Left ventricle myocardium inferior (tissue), 1 donor: Measurements from ENCODE around the gene FBXO48. TPM values are rescaled to one million over a fixed set of nuclear protein-coding genes. Genes with fewer than 3 reads are reported as not detected.

ENCODE experiments used
- DNase-seq: peaks from one replicate; pipeline ENCODE4 v3.0.0-alpha.2; 2020
- H3K27ac ChIP-seq: fragments of 200-600 bp; replicated peaks from 2 replicates; pipeline ENCODE4 v1.8.0; 2021
- H3K27me3 ChIP-seq: fragments of 200-600 bp; 2 replicates; pipeline ENCODE4 v1.8.0; 2021; ENCODE audit warnings: low read depth
- H3K36me3 ChIP-seq: fragments of 200-600 bp; 2 replicates; pipeline ENCODE4 v1.8.0; 2021
- H3K4me1 ChIP-seq: fragments of 200-600 bp; 2 replicates; pipeline ENCODE4 v1.8.0; 2021
- H3K4me3 ChIP-seq: fragments of 200-600 bp; 2 replicates; pipeline ENCODE4 v1.8.0; 2021; ENCODE audit warnings: mild to moderate bottlenecking, moderate library complexity
- H3K9me3 ChIP-seq: fragments of 200-600 bp; replicated peaks from 2 replicates; pipeline ENCODE4 v1.8.0; 2021
- intact Hi-C: fragments of 100-400 bp; cut with micrococcal nuclease; formaldehyde crosslinking; loops from one replicate; pipeline ENCODE4 v1.11.0; 2022
- total RNA-seq: library from RNA; stranded (reverse); fragmentation: NEBNext Ultra II Directional; extraction: Animal tissue kit (Norgen Biotek cat#: 25700); gene quantifications from one replicate; pipeline ENCODE4 v1.2.1, GENCODE V29; 2021
- TF ChIP-seq, protein P1 (sequence below): fragments of 200-600 bp; IDR thresholded peaks from 2 replicates; pipeline ENCODE4 v1.8.0; 2021; ENCODE audit warnings: antibody characterized with exemption, mild to moderate bottlenecking, borderline replicate concordance
- donor health status: DM: no; HTN: yes; CAD: no; lungs with severe emphysema.

Gene FBXO48
- total RNA-seq, 1 donor from 2014 or later: 1.0 TPM

DNA sequence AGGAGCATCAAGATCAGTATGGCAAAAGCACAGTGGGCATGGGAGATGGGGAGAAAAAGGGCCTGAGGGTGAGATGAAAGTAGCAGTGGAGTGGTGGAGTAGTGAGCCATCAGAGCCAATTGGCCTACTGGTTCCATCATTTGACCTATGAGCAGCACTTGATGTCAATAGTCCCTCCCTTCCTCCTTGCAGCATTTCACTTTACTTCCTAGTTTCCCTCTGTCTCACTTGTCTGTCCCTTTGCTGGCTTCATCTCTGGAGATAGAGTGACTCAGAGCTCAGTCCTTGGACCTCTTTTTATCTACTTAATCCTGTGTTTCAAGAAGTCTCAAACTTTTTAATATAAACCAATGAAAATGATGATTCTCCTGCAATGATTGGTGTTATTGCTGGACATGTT lies 32.1 kb downstream of the FBXO48 start:
- Histone ChIP-seq H3K27ac (peak overlapping the region; percentile 54), H3K36me3 (no peaks in the 10 kb centered on the region), H3K9me3 (no peaks in the 10 kb centered on the region), H3K4me1 (peaks cover 26% of the 10 kb centered on the region), H3K27me3 (no peaks in the 10 kb centered on the region), H3K4me3 (no peak overlapping the region)
- no peak for DNase-seq
- intact Hi-C loops: no loop called here
- TF ChIP-seq, protein P1, sequence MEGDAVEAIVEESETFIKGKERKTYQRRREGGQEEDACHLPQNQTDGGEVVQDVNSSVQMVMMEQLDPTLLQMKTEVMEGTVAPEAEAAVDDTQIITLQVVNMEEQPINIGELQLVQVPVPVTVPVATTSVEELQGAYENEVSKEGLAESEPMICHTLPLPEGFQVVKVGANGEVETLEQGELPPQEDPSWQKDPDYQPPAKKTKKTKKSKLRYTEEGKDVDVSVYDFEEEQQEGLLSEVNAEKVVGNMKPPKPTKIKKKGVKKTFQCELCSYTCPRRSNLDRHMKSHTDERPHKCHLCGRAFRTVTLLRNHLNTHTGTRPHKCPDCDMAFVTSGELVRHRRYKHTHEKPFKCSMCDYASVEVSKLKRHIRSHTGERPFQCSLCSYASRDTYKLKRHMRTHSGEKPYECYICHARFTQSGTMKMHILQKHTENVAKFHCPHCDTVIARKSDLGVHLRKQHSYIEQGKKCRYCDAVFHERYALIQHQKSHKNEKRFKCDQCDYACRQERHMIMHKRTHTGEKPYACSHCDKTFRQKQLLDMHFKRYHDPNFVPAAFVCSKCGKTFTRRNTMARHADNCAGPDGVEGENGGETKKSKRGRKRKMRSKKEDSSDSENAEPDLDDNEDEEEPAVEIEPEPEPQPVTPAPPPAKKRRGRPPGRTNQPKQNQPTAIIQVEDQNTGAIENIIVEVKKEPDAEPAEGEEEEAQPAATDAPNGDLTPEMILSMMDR: no peak

- Histone ChIP-seq H3K4me1 (peaks cover 34% of the 10 kb centered on the region), H3K27ac (no peak overlapping the region), H3K36me3 (no peaks in the 10 kb centered on the region), H3K9me3 (no peaks in the 10 kb centered on the region), H3K27me3 (no peaks in the 10 kb centered on the region), H3K4me3 (no peak overlapping the region)
- TF ChIP-seq, protein P1: no peak
- DNase-seq: no peak
- intact Hi-C loops: no loop called here
Measured at GRCh38 chr2:68432696-68433658, 34.1 kb downstream of the FBXO48 start.

DNA sequence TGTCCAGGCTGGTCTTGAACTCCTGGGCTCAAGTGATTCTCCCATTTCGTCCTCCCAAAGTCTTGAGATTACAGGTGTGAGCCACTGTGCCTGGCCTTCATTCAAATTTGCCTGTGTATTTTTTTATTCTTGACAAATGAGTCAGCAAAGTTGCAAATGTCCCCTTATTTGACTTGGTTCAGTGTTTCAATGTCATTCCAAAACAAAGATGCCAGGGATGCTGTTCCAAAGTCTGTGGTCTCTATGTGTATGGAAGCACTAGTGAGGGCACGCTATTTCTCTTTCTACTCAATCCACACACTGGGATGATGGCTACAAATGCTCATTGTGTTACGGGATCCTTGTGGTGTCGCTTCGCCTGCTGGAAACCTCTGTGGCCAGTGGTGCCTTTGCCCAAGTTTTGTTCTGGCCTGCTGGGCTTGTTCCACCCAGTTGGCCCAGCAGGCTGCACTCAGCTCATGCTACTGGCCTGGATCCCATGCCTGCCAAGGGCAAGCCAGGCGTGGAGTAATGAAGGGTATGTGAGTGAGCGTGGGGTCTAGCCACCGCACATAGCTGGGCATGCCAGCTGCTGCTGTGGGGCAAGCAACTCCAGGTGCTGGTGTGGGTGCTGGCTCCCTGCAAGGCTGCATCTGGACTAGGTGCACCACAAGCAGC lies 35.6 kb downstream of the FBXO48 start:
- H3K4me3 ChIP-seq: no peak overlapping the region
- DNase-seq: no peak
- intact Hi-C loops: no loop called here
- H3K27me3 ChIP-seq: no peaks in the 10 kb centered on the region
- no peaks in the 10 kb centered on the region for H3K9me3 ChIP-seq
- H3K36me3 ChIP-seq: no peaks in the 10 kb centered on the region
- no peak overlapping the region for H3K27ac ChIP-seq
- TF ChIP-seq, protein P1: no peak
- H3K4me1 ChIP-seq: peaks cover 30% of the 10 kb centered on the region

DNA sequence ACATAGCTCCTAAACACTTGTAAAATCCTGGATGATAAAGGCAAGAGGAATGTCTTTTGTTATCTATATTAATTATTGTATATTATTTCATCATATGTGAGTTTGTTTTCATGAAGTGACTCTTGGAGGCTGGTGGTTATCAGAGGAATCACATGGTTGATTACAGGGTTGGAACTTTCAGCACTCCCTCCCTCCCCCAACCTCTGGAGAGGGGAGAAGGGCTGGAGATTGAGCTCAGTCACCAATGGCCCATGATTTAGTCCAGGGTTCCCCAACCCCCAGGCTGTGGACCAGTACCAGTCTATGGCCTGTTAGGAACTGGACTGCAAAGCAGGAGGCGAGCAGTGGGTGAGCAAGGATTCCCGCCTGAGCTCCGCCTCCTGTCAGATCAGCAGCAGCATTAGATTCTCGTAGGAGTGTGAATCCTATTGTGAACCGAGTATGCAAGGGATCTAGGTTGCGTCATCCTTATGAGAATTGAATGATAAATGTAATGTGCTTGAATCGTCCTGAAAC lies 37.7 kb downstream of the FBXO48 start:
- intact Hi-C loops: no loop called here

GRCh38 chr2:68428746-68429145 lies 38.3 kb downstream of the FBXO48 start:
- H3K4me1 ChIP-seq: peaks cover 10% of the 10 kb centered on the region
- no peaks in the 10 kb centered on the region for H3K9me3 ChIP-seq
- H3K36me3 ChIP-seq: no peaks in the 10 kb centered on the region
- H3K27ac ChIP-seq: no peak overlapping the region
- intact Hi-C loops: no loop called here
- TF ChIP-seq, protein P1: no peak
- H3K27me3 ChIP-seq: no peaks in the 10 kb centered on the region
- H3K4me3 ChIP-seq: no peak overlapping the region
- no peak for DNase-seq

More for the DNA sequence above, 37.7 kb downstream of the FBXO48 start:
- Histone ChIP-seq H3K4me3 (no peak overlapping the region), H3K36me3 (no peaks in the 10 kb centered on the region), H3K9me3 (no peaks in the 10 kb centered on the region), H3K4me1 (peaks cover 10% of the 10 kb centered on the region), H3K27ac (no peak overlapping the region), H3K27me3 (no peaks in the 10 kb centered on the region)
- DNase-seq: no peak
- TF ChIP-seq, protein P1: no peak
